ENCODE results near the gene DDIAS.

DNA sequence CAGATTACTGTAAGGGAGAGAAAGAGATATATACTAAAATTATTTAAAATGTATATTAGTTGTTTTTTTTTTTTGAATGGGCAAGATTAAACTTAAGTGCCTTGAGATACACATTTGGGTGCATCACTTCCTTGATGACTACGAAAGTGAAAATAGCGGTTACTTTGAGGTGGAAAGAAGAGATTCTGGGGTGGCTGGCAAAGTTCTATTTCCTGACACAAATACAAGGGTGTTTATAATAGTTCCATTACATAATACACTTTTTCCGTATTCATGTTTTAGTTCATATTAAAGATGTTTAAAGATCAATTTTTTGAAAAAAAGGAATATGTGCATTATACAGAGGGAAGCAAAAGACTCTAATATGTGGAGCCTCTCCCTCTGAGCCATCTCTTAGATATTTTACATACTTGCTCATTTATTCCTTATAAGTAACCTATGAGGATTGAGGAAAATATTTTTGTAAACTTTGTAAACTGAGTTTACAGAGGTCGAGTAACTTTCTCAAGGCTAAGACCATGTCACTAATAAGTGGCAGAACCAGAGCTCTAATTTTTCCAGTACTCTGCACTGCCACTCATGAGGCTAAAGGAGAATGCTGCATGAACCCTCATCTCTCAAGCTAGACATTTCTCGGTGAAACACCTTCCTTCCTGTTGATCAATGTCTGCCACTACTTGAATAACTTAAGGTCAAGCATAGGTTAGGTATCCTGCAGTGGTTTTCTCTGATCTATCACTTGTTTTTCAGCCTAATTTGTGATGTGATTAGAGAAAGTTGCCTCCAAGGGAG, 58.6 kb downstream of the DDIAS start:
- TF ChIP-seq SIN3A (IDR thresholded peaks at IDR 0.05; ENCODE audit: low read depth) = no peak
- no peak for TF ChIP-seq CTCF (IDR thresholded peaks at IDR 0.05 in 2 of 3, conservative IDR thresholded peaks at IDR 0.05 in 1 of 3; ENCODE audit: borderline replicate concordance in 1 of 3, insufficient read depth in 1 of 3, low read depth in 2 of 3, low read length in 2 of 3)

Data from HCT116 (cell line).